GM12878 (cell line): ENCODE measurements around the gene ARL17A. TPM values are rescaled to one million over a fixed set of nuclear protein-coding genes. Genes with fewer than 3 reads are reported as not detected.
"Not testable (repeated sequence)": the region's sequence is repeated elsewhere in the genome, so short reads cannot be mapped to it uniquely, and the experiment has no call there.

ENCODE experiments used
- ATAC-seq: fragments of 200-7000 bp; cut with Tn5 transposase; 3 replicates; pipeline ENCODE4 v1.9.1; 2020; ENCODE audit warnings: mild to moderate bottlenecking, moderate library complexity
- BruUV-seq: library from RNA; stranded (reverse); fragments of 400-500 nt; replicated peaks from 2 replicates; lab custom pipeline; 2021; lab: Mats Ljungman, UMichigan
- CTCF ChIA-PET: fragments of 300-600 bp; sonication (Branson Sonifier 250); formaldehyde crosslinking; extraction: SDS; loops from one replicate; lab custom pipeline; 2021; ENCODE audit warnings: inconsistent platforms; lab: Yijun Ruan, JAX
- POLR2A ChIA-PET: fragments of 350-600 bp; formaldehyde crosslinking; extraction: SDS; loops from one replicate; lab custom pipeline; 2021; ENCODE audit warnings: inconsistent platforms; lab: Charles Lee
- RAD21 ChIA-PET: fragments of 300-600 bp; sonication (Branson Sonifier 250); formaldehyde crosslinking; loops from one replicate; lab custom pipeline; 2023; ENCODE audit warnings: antibody characterized with exemption; ENCODE audit not compliant: unreplicated experiment; lab: Charles Lee
- SMC1A ChIA-PET: fragments of 300-600 bp; sonication (Branson Sonifier 250); formaldehyde crosslinking; loops from one replicate; lab custom pipeline; 2023; ENCODE audit not compliant: unreplicated experiment, uncharacterized antibody; lab: Charles Lee
- DNase-seq: peaks from one replicate; pipeline ENCODE4 v3.0.0-alpha.2; 2011; ENCODE audit warnings: low read depth, low spot score
- FAIRE-seq: peaks from 3 replicates; lab custom pipeline; 2011; peaks lifted over from hg19 to GRCh38; lab: Jason Lieb, UNC
- H2AFZ ChIP-seq: 2 replicates; pipeline ENCODE4 v1.6.0; 2011; ENCODE audit warnings: low read depth, low read length, control low read depth; ENCODE audit not compliant: control insufficient read depth
- H3K27ac ChIP-seq: 2 replicates; pipeline ENCODE4 v1.5.1; 2011; ENCODE audit warnings: control low read depth; ENCODE audit not compliant: control insufficient read depth, insufficient read depth
- H3K27me3 ChIP-seq, 2 experiments: replicated peaks in 1 of 2; 2 replicates each; pipeline versions ENCODE4 v1.6.0 to v1.6.1; 2011; ENCODE audit warnings: low read length in 1 of 2; ENCODE audit not compliant: control insufficient read depth in 2 of 2, insufficient read depth in 2 of 2
- H3K36me3 ChIP-seq, 2 experiments: 2 replicates each; pipeline ENCODE4 v1.5.1; 2011; ENCODE audit warnings: low read length in 1 of 2; ENCODE audit not compliant: control insufficient read depth in 2 of 2, insufficient read depth in 2 of 2
- H3K4me1 ChIP-seq: 2 replicates; pipeline ENCODE4 v1.6.1; 2011; ENCODE audit warnings: mild to moderate bottlenecking, low read length, moderate library complexity, mixed read lengths; ENCODE audit not compliant: control insufficient read depth, insufficient read depth
- H3K4me2 ChIP-seq: 2 replicates; pipeline ENCODE4 v1.6.0; 2011; ENCODE audit warnings: control low read depth; ENCODE audit not compliant: control insufficient read depth, insufficient read depth
- H3K4me3 ChIP-seq: fragments of 200-600 bp; sonication (generic); 2 replicates; pipeline ENCODE4 v1.5.1; 2016
- H3K79me2 ChIP-seq: 2 replicates; pipeline ENCODE4 v1.6.0; 2011; ENCODE audit warnings: low read length; ENCODE audit not compliant: control insufficient read depth, insufficient read depth
- H3K9ac ChIP-seq: 2 replicates; pipeline ENCODE4 v1.8.0; 2011; ENCODE audit warnings: low read length, control low read depth, mixed read lengths; ENCODE audit not compliant: control insufficient read depth, insufficient read depth
- H3K9me3 ChIP-seq: replicated peaks from 3 replicates; pipeline ENCODE4 v1.5.1; 2011; ENCODE audit warnings: mild to moderate bottlenecking, low read length; ENCODE audit not compliant: control insufficient read depth, insufficient read depth
- H4K20me1 ChIP-seq: 2 replicates; pipeline ENCODE4 v1.6.0; 2011; ENCODE audit not compliant: control insufficient read depth, insufficient read depth
- WGBS: methylation state at CpG from one replicate; pipeline ENCODE4 v1.1.6; 2016; ENCODE audit warnings: low lambda C conversion rate; ENCODE audit not compliant: insufficient replicate concordance, insufficient coverage; ENCODE audit errors: missing lambda C conversion rate; 5-methylcytosine and 5-hydroxymethylcytosine counted together
- in situ Hi-C: fragments of 300-500 bp; cut with MboI; formaldehyde crosslinking; loops from 9 replicates; pipeline ENCODE4 v1.14.3; 2018; ENCODE audit warnings: mixed read lengths
- intact Hi-C: fragments of 100-400 bp; cut with micrococcal nuclease; formaldehyde crosslinking; loops from one replicate; pipeline ENCODE4 v1.14.2; 2022; ENCODE audit not compliant: unreplicated experiment
- polyA plus RNA-seq, 11 experiments: library from polyadenylated mRNA; depleted of rRNA in 4 of 11; unstranded in 6 of 11; stranded (reverse) in 5 of 11; fragments of >200 nt; fragmentation: Nextera tagmentation in 4 of 11; fragmentation: Illumina TruSeq in 1 of 11; extraction: Ambion mirVana in 4 of 11; extraction: Trizol in 1 of 11; gene quantifications; 1 replicate in 1 of 11; 2 replicates in 10 of 11; pipeline versions ENCODE4 v1.2.1 to v1.2.3, GENCODE V29; 2011 to 2016; ENCODE audit warnings: inconsistent platforms in 2 of 11, missing spikeins in 2 of 11, low read depth in 1 of 11
- total RNA-seq, 4 experiments: library from RNA; depleted of rRNA in 3 of 4; stranded (reverse); fragments of >200 nt in 3 of 4; fragmentation: Illumina TruSeq in 1 of 4; extraction: Trizol in 1 of 4; gene quantifications; 2 replicates each; pipeline versions ENCODE4 v1.2.1 to v1.2.3, GENCODE V29; 2013 to 2021

Gene ARL17A
- total and polyA plus RNA-seq, 10 of the 15 experiments (the other 5 are each of a cell fraction or from before 2014, with no cell fraction given), result 4.0 to 39.1 (median 18.2) TPM

GRCh38 chr17:46566980-46567379 lies 12.5 kb downstream of the ARL17A start:
- H3K79me2 ChIP-seq, SMC1A ChIA-PET, BruUV-seq, H3K9me3 ChIP-seq, POLR2A ChIA-PET, H2AFZ ChIP-seq, FAIRE-seq, H3K4me3 ChIP-seq, H3K9ac ChIP-seq, H3K27me3 ChIP-seq, H4K20me1 ChIP-seq, H3K4me2 ChIP-seq, in situ Hi-C loops, DNase-seq, H3K36me3 ChIP-seq, intact Hi-C loops, RAD21 ChIA-PET, H3K27ac ChIP-seq, CTCF ChIA-PET, H3K4me1 ChIP-seq: not testable (repeated sequence)
- peak; percentile 52 for ATAC-seq
- no CpG with 5 or more reads among the region's 1 CpG for WGBS

GRCh38 chr17:46566284-46566683 lies 13.2 kb downstream of the ARL17A start:
- FAIRE-seq (peak; percentile 82), ATAC-seq (peak; percentile 96)
- H3K4me2 ChIP-seq, H4K20me1 ChIP-seq, RAD21 ChIA-PET, H3K79me2 ChIP-seq, H3K9ac ChIP-seq, H3K27ac ChIP-seq, CTCF ChIA-PET, intact Hi-C loops, SMC1A ChIA-PET, H3K9me3 ChIP-seq, H3K27me3 ChIP-seq, H2AFZ ChIP-seq, H3K4me1 ChIP-seq, POLR2A ChIA-PET, H3K36me3 ChIP-seq, in situ Hi-C loops, H3K4me3 ChIP-seq, DNase-seq: not testable (repeated sequence)
- TSS peak; percentile 56 for BruUV-seq
- WGBS, result no CpG with 5 or more reads among the region's 2 CpGs

GRCh38 chr17:46560048-46560447 lies 19.4 kb downstream of the ARL17A start:
- SMC1A ChIA-PET, in situ Hi-C loops, RAD21 ChIA-PET, H3K4me1 ChIP-seq, H3K4me2 ChIP-seq, DNase-seq, H3K79me2 ChIP-seq, H3K4me3 ChIP-seq, CTCF ChIA-PET, FAIRE-seq, H4K20me1 ChIP-seq, intact Hi-C loops, H3K27ac ChIP-seq, H3K9me3 ChIP-seq, H3K9ac ChIP-seq, H3K36me3 ChIP-seq, BruUV-seq, POLR2A ChIA-PET, H3K27me3 ChIP-seq, ATAC-seq, H2AFZ ChIP-seq: not testable (repeated sequence)
- WGBS, result no CpG with 5 or more reads among the region's 3 CpGs

GRCh38 chr17:46559155-46559554 lies 20.3 kb downstream of the ARL17A start:
- H3K4me3 ChIP-seq, H3K4me1 ChIP-seq, POLR2A ChIA-PET, H3K4me2 ChIP-seq, H3K9me3 ChIP-seq, BruUV-seq, H3K79me2 ChIP-seq, CTCF ChIA-PET, ATAC-seq, H2AFZ ChIP-seq, SMC1A ChIA-PET, H4K20me1 ChIP-seq, H3K27ac ChIP-seq, H3K27me3 ChIP-seq, DNase-seq, H3K36me3 ChIP-seq, RAD21 ChIA-PET, H3K9ac ChIP-seq, FAIRE-seq, intact Hi-C loops, in situ Hi-C loops: not testable (repeated sequence)
- WGBS, result no CpG with 5 or more reads among the region's 20 CpGs
